Thymus (tissue), 11 donors: ENCODE measurements around the gene MOB3C. TPM values are rescaled to one million over a fixed set of nuclear protein-coding genes. Genes with fewer than 3 reads are reported as not detected.

Experiments used
- DNase-seq, 9 donors: peaks; one replicate each; pipeline ENCODE4 v3.0.0-alpha.2; 2013; ENCODE audit warnings: low spot score in 9 of 9, low read depth in 6 of 9, missing footprints in 1 of 9
- H3K27ac ChIP-seq, 2 donors: one replicate each; pipeline ENCODE4 v1.5.1; 2013; ENCODE audit warnings: control low read depth in 1 of 2, low read depth in 1 of 2, low read length in 1 of 2, mild to moderate bottlenecking in 1 of 2, moderate library complexity in 1 of 2
- H3K27me3 ChIP-seq, 2 donors: one replicate each; pipeline ENCODE4 v1.5.1; 2013; ENCODE audit warnings: low read length in 1 of 2; ENCODE audit not compliant: control insufficient read depth in 2 of 2, insufficient read depth in 1 of 2
- H3K36me3 ChIP-seq, 2 donors: one replicate each; pipeline ENCODE4 v1.5.1; 2013; ENCODE audit warnings: low read length in 1 of 2, mild to moderate bottlenecking in 1 of 2, moderate library complexity in 1 of 2; ENCODE audit not compliant: control insufficient read depth in 2 of 2, insufficient read depth in 2 of 2
- H3K4me1 ChIP-seq, 2 donors: one replicate each; pipeline ENCODE4 v1.5.1; 2013; ENCODE audit warnings: low read length in 2 of 2; ENCODE audit not compliant: control insufficient read depth in 2 of 2, insufficient read depth in 2 of 2
- H3K4me3 ChIP-seq, 2 donors: one replicate each; pipeline ENCODE4 v1.5.1; 2013; ENCODE audit warnings: low read length in 2 of 2, control low read depth in 1 of 2, mild to moderate bottlenecking in 1 of 2
- H3K9me3 ChIP-seq, 2 donors: one replicate each; pipeline ENCODE4 v1.5.1; 2013; ENCODE audit warnings: low read length in 1 of 2, mild to moderate bottlenecking in 1 of 2; ENCODE audit not compliant: control insufficient read depth in 2 of 2, insufficient read depth in 1 of 2
- WGBS: extraction: QIAGEN DNeasy Blood & Tissue Kit; methylation state at CpG from one replicate; pipeline ENCODE4 v1.1.7; 2013; 5-methylcytosine and 5-hydroxymethylcytosine counted together
- polyA plus RNA-seq: library from polyadenylated mRNA; stranded (reverse); fragments of 200-250 nt; gene quantifications from one replicate; pipeline ENCODE4 v1.2.3, GENCODE V29; 2013
- total RNA-seq: library from RNA; stranded (reverse); fragments of 120-200 nt; gene quantifications from one replicate; pipeline ENCODE4 v1.2.4, GENCODE V29; 2013
- donor health status: healthy.

Gene MOB3C
- total and polyA plus RNA-seq, 2 donors = 7.5 to 16.2 TPM

GRCh38 chr1:46576596-46576995 lies 40.0 kb downstream of the MOB3C start:
- H3K4me3 ChIP-seq = no peak overlapping the region
- H3K4me1 ChIP-seq = peaks cover 0 to 3% of the 10 kb centered on the region in 2 donors
- H3K27me3 ChIP-seq = no peaks in the 10 kb centered on the region
- 90% methylated on average over 6 of the region's 6 CpGs for WGBS
- H3K27ac ChIP-seq = no peak overlapping the region
- no peak for DNase-seq
- peaks cover 51 to 55% of the 10 kb centered on the region in 2 donors for H3K36me3 ChIP-seq
- H3K9me3 ChIP-seq = no peaks in the 10 kb centered on the region

GRCh38 chr1:46575778-46576177 lies 40.8 kb downstream of the MOB3C start:
- Histone ChIP-seq H3K9me3 (no peaks in the 10 kb centered on the region), H3K4me3 (no peak overlapping the region), H3K27me3 (no peaks in the 10 kb centered on the region), H3K27ac (no peak overlapping the region), H3K36me3 (peaks cover 51% of the 10 kb centered on the region in 2 donors), H3K4me1 (peaks cover 0 to 3% of the 10 kb centered on the region in 2 donors)
- DNase-seq = no peak
- WGBS = 98% methylated on average over 3 of the region's 3 CpGs

- no peak overlapping the region for H3K27ac ChIP-seq
- H3K36me3 ChIP-seq = peaks cover 47 to 54% of the 10 kb centered on the region in 2 donors
- no peak overlapping the region for H3K4me3 ChIP-seq
- peaks cover 0 to under 1% of the 10 kb centered on the region in 2 donors for H3K4me1 ChIP-seq
- WGBS = 93% methylated on average over 12 of the region's 12 CpGs
- DNase-seq = no peak
- no peaks in the 10 kb centered on the region for H3K9me3 ChIP-seq
- H3K27me3 ChIP-seq = no peaks in the 10 kb centered on the region
Measured at GRCh38 chr1:46575300-46575699, 41.3 kb downstream of the MOB3C start.

GRCh38 chr1:46571691-46572225 lies 44.9 kb downstream of the MOB3C start:
- over 99% methylated on average over 6 of the region's 6 CpGs for WGBS
- DNase-seq = no peak
- Histone ChIP-seq H3K27me3 (no peaks in the 10 kb centered on the region), H3K36me3 (peaks cover 28 to 58% of the 10 kb centered on the region in 2 donors), H3K4me1 (no peaks in the 10 kb centered on the region), H3K4me3 (no peak overlapping the region), H3K27ac (no peak overlapping the region), H3K9me3 (no peaks in the 10 kb centered on the region)

GRCh38 chr1:46569884-46570725 lies 46.5 kb downstream of the MOB3C start:
- Histone ChIP-seq H3K9me3 (no peaks in the 10 kb centered on the region), H3K4me1 (no peaks in the 10 kb centered on the region), H3K36me3 (peaks cover 22 to 51% of the 10 kb centered on the region in 2 donors), H3K4me3 (no peak overlapping the region), H3K27me3 (no peaks in the 10 kb centered on the region), H3K27ac (no peak overlapping the region)
- DNase-seq = no peak
- 92% methylated on average over 14 of the region's 14 CpGs for WGBS

- no peaks in the 10 kb centered on the region for H3K9me3 ChIP-seq
- WGBS = 94% methylated on average over 4 of the region's 4 CpGs
- no peak for DNase-seq
- no peak overlapping the region for H3K27ac ChIP-seq
- no peaks in the 10 kb centered on the region for H3K27me3 ChIP-seq
- no peak overlapping the region for H3K4me3 ChIP-seq
- H3K4me1 ChIP-seq = no peaks in the 10 kb centered on the region
- peaks cover 22 to 55% of the 10 kb centered on the region in 2 donors for H3K36me3 ChIP-seq
Measured at GRCh38 chr1:46569116-46569515, 47.5 kb downstream of the MOB3C start.

- no peaks in the 10 kb centered on the region for H3K9me3 ChIP-seq
- no peaks in the 10 kb centered on the region for H3K4me1 ChIP-seq
- no peak overlapping the region for H3K4me3 ChIP-seq
- peaks cover 22 to 54% of the 10 kb centered on the region in 2 donors for H3K36me3 ChIP-seq
- WGBS = 97% methylated on average over 6 of the region's 6 CpGs
- no peak overlapping the region for H3K27ac ChIP-seq
- DNase-seq = no peak
- no peaks in the 10 kb centered on the region for H3K27me3 ChIP-seq
Measured at GRCh38 chr1:46568461-46568891, 48.1 kb downstream of the MOB3C start.

GRCh38 chr1:46563341-46563740 lies 53.3 kb downstream of the MOB3C start:
- Histone ChIP-seq H3K4me1 (no peaks in the 10 kb centered on the region), H3K27ac (no peak overlapping the region), H3K36me3 (peaks cover 46 to 70% of the 10 kb centered on the region in 2 donors), H3K27me3 (no peaks in the 10 kb centered on the region), H3K9me3 (no peaks in the 10 kb centered on the region), H3K4me3 (no peak overlapping the region)
- WGBS = 97% methylated on average over 4 of the region's 4 CpGs
- DNase-seq = no peak

- Histone ChIP-seq H3K4me1 (no peaks in the 10 kb centered on the region), H3K27ac (no peak overlapping the region), H3K36me3 (peaks cover 49 to 69% of the 10 kb centered on the region in 2 donors), H3K9me3 (no peaks in the 10 kb centered on the region), H3K4me3 (no peak overlapping the region), H3K27me3 (no peaks in the 10 kb centered on the region)
- WGBS = 98% methylated on average over 15 of the region's 15 CpGs
- no peak for DNase-seq
Measured at GRCh38 chr1:46562498-46562897, 54.1 kb downstream of the MOB3C start.
